Neural progenitor cell (in vitro differentiated cells): ENCODE measurements around the gene CC2D2A.

Experiments used
- CTCF ChIP-seq: fragments of 200-600 bp; sonication (generic); IDR thresholded peaks from 2 replicates; pipeline ENCODE4 v1.5.1; 2017; ENCODE audit warnings: antibody characterized with exemption, mild to moderate bottlenecking
- EZH2 ChIP-seq: fragments of 200-600 bp; sonication (generic); IDR thresholded peaks from 2 replicates; pipeline ENCODE4 v1.6.1; 2017; ENCODE audit warnings: antibody characterized with exemption, mild to moderate bottlenecking, moderate library complexity

- TF ChIP-seq CTCF = no peak
- TF ChIP-seq EZH2 = no peak
Measured at GRCh38 chr4:15444276-15444675, 25.4 kb upstream of the CC2D2A start.
